Ishikawa (cell line): Measurements from ENCODE around the gene GUCY1A1.

Experiments
- CEBPB ChIP-seq: IDR thresholded peaks from 2 replicates; pipeline ENCODE4 v1.6.1; 2012
- CREB1 ChIP-seq: IDR thresholded peaks from 2 replicates; pipeline ENCODE4 v1.6.1; 2012; ENCODE audit warnings: low read depth
- EGR1 ChIP-seq: IDR thresholded peaks from 2 replicates; pipeline ENCODE4 v1.6.1; 2012
- EP300 ChIP-seq: IDR thresholded peaks from 2 replicates; pipeline ENCODE4 v1.6.1; 2012; ENCODE audit warnings: borderline replicate concordance
- FOXM1 ChIP-seq: IDR thresholded peaks from 2 replicates; pipeline ENCODE4 v1.6.1; 2012; ENCODE audit warnings: low read depth, borderline replicate concordance
- MAX ChIP-seq: IDR thresholded peaks from 2 replicates; pipeline ENCODE4 v1.6.1; 2012
- NFIC ChIP-seq: IDR thresholded peaks from 2 replicates; pipeline ENCODE4 v1.6.1; 2012
- RAD21 ChIP-seq: IDR thresholded peaks from 2 replicates; pipeline ENCODE4 v1.6.1; 2012; ENCODE audit warnings: low read depth
- REST ChIP-seq: IDR thresholded peaks from 2 replicates; pipeline ENCODE4 v1.6.1; 2012; ENCODE audit warnings: low read depth, mild to moderate bottlenecking
- TAF1 ChIP-seq: IDR thresholded peaks from 2 replicates; pipeline ENCODE4 v1.6.1; 2012; ENCODE audit warnings: low read depth, mild to moderate bottlenecking
- TEAD4 ChIP-seq: IDR thresholded peaks from 2 replicates; pipeline ENCODE4 v1.6.1; 2012
- YY1 ChIP-seq: IDR thresholded peaks from 2 replicates; pipeline ENCODE4 v1.6.1; 2012; ENCODE audit warnings: low read depth
- ZBTB7A ChIP-seq: IDR thresholded peaks from 2 replicates; pipeline ENCODE4 v1.6.1; 2012; ENCODE audit warnings: low read depth
- TF ChIP-seq, protein P1 (sequence below): IDR thresholded peaks from 2 replicates; pipeline ENCODE4 v1.6.1; 2012

Gene GUCY1A1, protein sequence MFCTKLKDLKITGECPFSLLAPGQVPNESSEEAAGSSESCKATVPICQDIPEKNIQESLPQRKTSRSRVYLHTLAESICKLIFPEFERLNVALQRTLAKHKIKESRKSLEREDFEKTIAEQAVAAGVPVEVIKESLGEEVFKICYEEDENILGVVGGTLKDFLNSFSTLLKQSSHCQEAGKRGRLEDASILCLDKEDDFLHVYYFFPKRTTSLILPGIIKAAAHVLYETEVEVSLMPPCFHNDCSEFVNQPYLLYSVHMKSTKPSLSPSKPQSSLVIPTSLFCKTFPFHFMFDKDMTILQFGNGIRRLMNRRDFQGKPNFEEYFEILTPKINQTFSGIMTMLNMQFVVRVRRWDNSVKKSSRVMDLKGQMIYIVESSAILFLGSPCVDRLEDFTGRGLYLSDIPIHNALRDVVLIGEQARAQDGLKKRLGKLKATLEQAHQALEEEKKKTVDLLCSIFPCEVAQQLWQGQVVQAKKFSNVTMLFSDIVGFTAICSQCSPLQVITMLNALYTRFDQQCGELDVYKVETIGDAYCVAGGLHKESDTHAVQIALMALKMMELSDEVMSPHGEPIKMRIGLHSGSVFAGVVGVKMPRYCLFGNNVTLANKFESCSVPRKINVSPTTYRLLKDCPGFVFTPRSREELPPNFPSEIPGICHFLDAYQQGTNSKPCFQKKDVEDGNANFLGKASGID

GRCh38 chr4:155666344-155667221 lies at the start of gene GUCY1A1:
TSS of gene GUCY1A1 (plus strand) at chr4:155666848. CDS start at chr4:155696868, 30,020 bp downstream.
- TF ChIP-seq EP300 (no peak), TAF1 (no peak), YY1 (no peak), CREB1 (no peak), ZBTB7A (no peak), REST (no peak), TEAD4 (no peak), RAD21 (no peak), CEBPB (no peak), EGR1 (no peak), MAX (no peak), NFIC (no peak), FOXM1 (no peak)
- TF ChIP-seq, protein P1, sequence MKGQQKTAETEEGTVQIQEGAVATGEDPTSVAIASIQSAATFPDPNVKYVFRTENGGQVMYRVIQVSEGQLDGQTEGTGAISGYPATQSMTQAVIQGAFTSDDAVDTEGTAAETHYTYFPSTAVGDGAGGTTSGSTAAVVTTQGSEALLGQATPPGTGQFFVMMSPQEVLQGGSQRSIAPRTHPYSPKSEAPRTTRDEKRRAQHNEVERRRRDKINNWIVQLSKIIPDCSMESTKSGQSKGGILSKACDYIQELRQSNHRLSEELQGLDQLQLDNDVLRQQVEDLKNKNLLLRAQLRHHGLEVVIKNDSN, result no peak

- TF ChIP-seq YY1 (no peak), ZBTB7A (no peak), MAX (no peak), TAF1 (no peak), FOXM1 (no peak), TEAD4 (no peak)
- TF ChIP-seq, protein P1, result no peak
These were observed 49.4 kb upstream of the GUCY1A1 start for GRCh38 chr4:155617296-155617695.

GRCh38 chr4:155618183-155618838 lies 48.3 kb upstream of the GUCY1A1 start:
- TF ChIP-seq TAF1 (no peak), YY1 (no peak), NFIC (no peak), EGR1 (no peak), TEAD4 (no peak), CREB1 (no peak), RAD21 (no peak)

DNA sequence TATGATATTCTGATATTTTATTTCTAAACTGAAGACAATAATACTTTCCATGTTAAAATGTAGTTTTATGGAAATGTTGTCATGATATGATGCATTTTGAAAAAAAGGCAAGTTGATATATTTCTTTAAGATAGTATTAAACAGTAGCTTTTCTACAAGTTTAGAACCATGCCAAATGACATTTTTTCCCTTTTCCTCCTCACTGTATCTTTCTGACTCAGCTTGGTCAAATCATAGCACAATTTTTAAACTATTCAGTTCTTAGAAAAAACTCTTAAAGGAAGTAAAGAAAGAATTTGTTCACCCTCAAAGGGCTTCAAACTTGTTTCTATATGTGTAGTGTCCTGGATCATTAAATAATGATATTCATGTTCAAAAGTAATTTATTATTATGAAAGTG lies 46.0 kb upstream of the GUCY1A1 start:
- TF ChIP-seq EGR1 (no peak), CREB1 (no peak), CEBPB (no peak), TEAD4 (no peak), YY1 (no peak), RAD21 (no peak), EP300 (no peak), FOXM1 (no peak), REST (no peak), TAF1 (no peak)

- TF ChIP-seq TEAD4, result no peak
- no peak for TF ChIP-seq CREB1
- TF ChIP-seq, protein P1, result no peak
- no peak for TF ChIP-seq EP300
- no peak for TF ChIP-seq NFIC
- no peak for TF ChIP-seq CEBPB
- no peak for TF ChIP-seq REST
- no peak for TF ChIP-seq FOXM1
These were observed 42.2 kb upstream of the GUCY1A1 start for GRCh38 chr4:155624478-155624877.
